ENCODE measurements around the gene SPDYE2. TPM values are rescaled to one million over a fixed set of nuclear protein-coding genes. Genes with fewer than 3 reads are reported as not detected.
"Not testable (repeated sequence)": the region's sequence is repeated elsewhere in the genome, so short reads cannot be mapped to it uniquely, and the experiment has no call there.

The SPDYE2 gene
- total and polyA plus RNA-seq, 9 of the 15 experiments (the other 6 are each of a cell fraction or from before 2014, with no cell fraction given): 0.34 to 0.76 TPM; not detected in 7

GRCh38 chr7:102610441-102610840 is 59.4 kb downstream of the SPDYE2 start:
- FAIRE-seq; H3K27me3 ChIP-seq (ENCODE audit: control insufficient read depth in 2 of 2, insufficient read depth in 2 of 2, low read length in 2 of 2); H3K79me2 ChIP-seq (ENCODE audit: control insufficient read depth, insufficient read depth, low read length); DNase-seq (ENCODE audit: extremely low read depth in 1 of 4, low spot score in 3 of 4); H4K20me1 ChIP-seq (replicated peaks; ENCODE audit: control insufficient read depth, insufficient read depth, low read length); intact Hi-C loops (cut with micrococcal nuclease); H3K9ac ChIP-seq (ENCODE audit: insufficient read depth in 1 of 2, low read depth in 2 of 2, low read length in 2 of 2); BruUV-seq (replicated peaks); H2AFZ ChIP-seq (ENCODE audit: low read depth, low read length); H3K9me1 ChIP-seq (ENCODE audit: control insufficient read depth, insufficient read depth, low read length); POLR2A ChIA-PET; H3K27ac ChIP-seq (ENCODE audit: extremely low read depth, low read depth, low read length); CTCF ChIA-PET (ENCODE audit: low intra/inter-chr PET ratio); H3K4me3 ChIP-seq; H3K9me3 ChIP-seq (replicated peaks; ENCODE audit: control insufficient read depth, insufficient read depth, low read depth, low read length); H3K4me2 ChIP-seq (ENCODE audit: insufficient read depth, low read length); H3K36me3 ChIP-seq (ENCODE audit: control insufficient read depth, insufficient read depth, low read length); in situ Hi-C loops (cut with MboI); H3K4me1 ChIP-seq (replicated peaks in 1 of 2; ENCODE audit: control insufficient read depth in 2 of 2, insufficient read depth in 2 of 2, low read length in 2 of 2); ATAC-seq: not testable (repeated sequence)
- no CpG with 5 or more reads among the region's 7 CpGs for WGBS (ENCODE audit: insufficient coverage, low coverage, missing lambda C conversion rate)

- H3K4me1 ChIP-seq (replicated peaks in 1 of 2; ENCODE audit: control insufficient read depth in 2 of 2, insufficient read depth in 2 of 2, low read length in 2 of 2); H3K4me3 ChIP-seq; H3K9me3 ChIP-seq (replicated peaks; ENCODE audit: control insufficient read depth, insufficient read depth, low read depth, low read length); H3K27ac ChIP-seq (ENCODE audit: extremely low read depth, low read depth, low read length); in situ Hi-C loops (cut with MboI); DNase-seq (ENCODE audit: extremely low read depth in 1 of 4, low spot score in 3 of 4); POLR2A ChIA-PET; H3K4me2 ChIP-seq (ENCODE audit: insufficient read depth, low read length); H2AFZ ChIP-seq (ENCODE audit: low read depth, low read length); H3K36me3 ChIP-seq (ENCODE audit: control insufficient read depth, insufficient read depth, low read length); intact Hi-C loops (cut with micrococcal nuclease); H4K20me1 ChIP-seq (replicated peaks; ENCODE audit: control insufficient read depth, insufficient read depth, low read length); H3K79me2 ChIP-seq (ENCODE audit: control insufficient read depth, insufficient read depth, low read length); H3K27me3 ChIP-seq (ENCODE audit: control insufficient read depth in 2 of 2, insufficient read depth in 2 of 2, low read length in 2 of 2); CTCF ChIA-PET (ENCODE audit: low intra/inter-chr PET ratio); BruUV-seq (replicated peaks); H3K9me1 ChIP-seq (ENCODE audit: control insufficient read depth, insufficient read depth, low read length); H3K9ac ChIP-seq (ENCODE audit: insufficient read depth in 1 of 2, low read depth in 2 of 2, low read length in 2 of 2): not testable (repeated sequence)
- WGBS (ENCODE audit: insufficient coverage, low coverage, missing lambda C conversion rate): no CpG with 5 or more reads among the region's 30 CpGs
- FAIRE-seq (peak; percentile 89), ATAC-seq (peak; percentile 91)
These were observed 60.1 kb downstream of the SPDYE2 start for GRCh38 chr7:102611013-102611674.
